HG03575 (cell line): ENCODE data around the gene ATP11A.
"Not testable (repeated sequence)": the region's sequence is repeated elsewhere in the genome, so short reads cannot be mapped to it uniquely, and the experiment has no call there.

ENCODE experiments used
- ATAC-seq: cut with Tn5 transposase; IDR thresholded peaks from one replicate; pipeline ENCODE4 v1.9.1; 2021; ENCODE audit not compliant: unreplicated experiment, insufficient number of reproducible peaks, low FRiP score; ENCODE audit errors: extremely low read depth

ATP11A gene

DNA sequence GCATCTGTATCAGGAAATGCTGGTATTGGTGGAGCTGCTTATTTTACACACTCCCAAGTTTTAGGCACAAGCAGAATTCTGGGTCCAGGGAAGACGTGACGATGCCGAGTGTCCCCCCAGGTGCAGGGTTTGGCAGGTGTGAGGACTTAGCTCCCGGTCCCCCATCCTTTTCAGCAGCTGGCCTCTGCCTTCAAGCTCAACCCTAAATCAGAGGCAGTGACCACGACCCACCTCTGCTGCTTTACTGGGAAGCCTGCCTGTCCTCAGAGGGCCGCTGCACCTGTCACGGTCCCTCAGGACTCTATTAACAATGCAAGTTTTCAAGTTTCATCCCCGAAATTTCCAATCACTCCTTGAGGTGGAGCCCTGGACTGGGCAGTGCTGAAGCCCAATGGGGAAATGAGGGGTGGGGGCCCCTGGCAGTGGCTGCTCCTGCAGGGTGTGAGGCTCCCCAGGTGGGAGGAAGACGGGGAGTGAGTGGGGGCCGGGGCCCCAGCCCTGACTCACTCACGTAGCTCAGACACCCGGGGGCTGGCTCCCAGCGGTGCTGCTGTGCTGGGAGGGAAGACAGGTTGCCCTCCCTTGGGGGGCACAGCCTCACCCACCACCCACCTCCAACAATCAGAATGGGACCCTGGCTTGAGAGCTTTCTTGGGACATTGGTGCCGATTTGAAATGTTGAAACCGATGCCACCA, 186.6 kb downstream of the ATP11A start:
- ATAC-seq, result no peak

DNA sequence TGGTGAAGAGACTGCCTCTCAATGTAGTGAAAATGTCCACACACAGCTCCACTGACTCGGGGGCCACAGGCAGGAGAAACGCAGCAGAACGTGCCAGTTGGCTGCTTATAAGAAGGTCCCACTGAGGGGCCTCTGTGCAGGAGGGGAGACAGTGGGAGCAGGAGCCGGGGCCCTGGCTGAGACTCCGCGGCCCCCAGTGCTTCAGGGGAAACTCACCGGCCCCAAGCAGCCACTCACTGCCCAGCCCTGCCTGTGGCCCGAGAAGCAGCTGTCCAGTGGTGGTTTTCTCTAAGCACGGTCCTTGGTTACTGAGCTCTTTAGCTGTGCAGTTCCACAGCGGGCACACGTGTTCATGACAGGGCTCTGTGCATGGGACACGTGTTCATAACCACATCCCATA, 187.2 kb downstream of the ATP11A start:
- no peak for ATAC-seq

DNA sequence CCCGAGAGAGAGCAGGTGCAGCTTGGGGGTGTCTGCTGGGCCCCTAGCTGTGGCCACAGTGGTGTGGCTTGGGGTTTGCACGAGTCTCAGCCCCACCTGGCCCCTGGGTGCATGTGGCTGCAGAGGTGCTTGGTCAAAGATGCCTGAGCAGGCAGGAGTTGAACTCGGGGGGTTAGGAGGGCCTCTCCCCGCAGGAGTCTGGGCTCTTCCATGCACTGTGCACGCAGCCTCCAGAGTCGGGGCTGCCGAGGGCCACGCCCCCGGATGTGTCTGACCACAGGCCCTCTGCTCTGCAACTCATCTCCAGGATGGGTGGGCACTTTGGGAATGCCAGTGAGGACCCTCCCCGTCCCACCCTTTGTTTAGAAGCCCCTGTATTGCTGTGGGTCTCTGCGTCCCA, 187.7 kb downstream of the ATP11A start:
- no peak for ATAC-seq

DNA sequence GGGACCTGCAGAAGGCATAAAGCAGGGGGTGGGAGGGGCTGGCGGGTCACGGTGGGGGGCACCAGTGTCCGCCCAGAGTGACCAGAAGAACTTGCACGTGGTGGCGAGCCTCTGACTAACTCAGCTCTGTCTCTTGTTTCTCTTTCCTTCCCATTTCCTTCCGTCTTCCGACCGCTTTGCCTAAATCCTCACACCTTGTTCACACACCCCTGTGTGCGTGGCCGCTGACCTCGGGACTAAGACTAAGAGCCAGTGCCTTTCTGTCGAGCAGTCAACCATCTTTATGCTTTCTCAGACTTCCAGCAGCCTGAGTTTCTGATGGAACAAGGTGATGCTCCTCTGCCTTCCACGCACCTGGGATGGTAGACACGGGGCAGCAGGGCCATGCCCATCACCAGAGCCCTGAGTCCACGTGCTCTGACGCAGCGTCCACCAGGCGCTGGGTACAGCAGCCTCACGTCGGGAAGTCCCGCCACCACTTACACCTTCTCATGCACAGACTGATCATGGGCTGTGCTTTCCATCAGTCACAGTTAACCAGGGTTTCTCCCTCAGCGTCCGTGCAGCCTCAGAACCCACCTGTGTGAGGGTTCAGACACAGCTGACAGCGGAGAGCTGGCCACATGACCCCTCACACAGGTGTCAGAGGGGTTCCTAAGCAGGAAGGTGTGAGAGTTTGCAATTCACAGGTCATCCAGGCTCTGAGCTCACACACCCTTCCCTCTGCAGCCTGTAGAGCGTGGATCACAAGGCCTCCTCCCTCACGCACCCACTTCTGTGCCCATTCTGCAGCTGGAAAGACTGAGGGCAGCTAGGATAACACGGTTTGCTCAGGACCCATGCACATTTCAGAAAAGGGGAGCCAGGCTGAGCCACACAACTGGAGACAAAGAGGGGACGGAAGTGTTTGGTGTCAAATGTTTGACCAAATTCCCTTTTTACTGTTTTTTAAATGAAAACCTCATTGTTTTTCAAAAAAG, 188.4 kb downstream of the ATP11A start:
- ATAC-seq, result no peak

GRCh38 chr13:112879283-112879833, 189.5 kb downstream of the ATP11A start:
- no peak for ATAC-seq

- no peak for ATAC-seq
Observed at GRCh38 chr13:112880221-112880641, 190.4 kb downstream of the ATP11A start.

DNA sequence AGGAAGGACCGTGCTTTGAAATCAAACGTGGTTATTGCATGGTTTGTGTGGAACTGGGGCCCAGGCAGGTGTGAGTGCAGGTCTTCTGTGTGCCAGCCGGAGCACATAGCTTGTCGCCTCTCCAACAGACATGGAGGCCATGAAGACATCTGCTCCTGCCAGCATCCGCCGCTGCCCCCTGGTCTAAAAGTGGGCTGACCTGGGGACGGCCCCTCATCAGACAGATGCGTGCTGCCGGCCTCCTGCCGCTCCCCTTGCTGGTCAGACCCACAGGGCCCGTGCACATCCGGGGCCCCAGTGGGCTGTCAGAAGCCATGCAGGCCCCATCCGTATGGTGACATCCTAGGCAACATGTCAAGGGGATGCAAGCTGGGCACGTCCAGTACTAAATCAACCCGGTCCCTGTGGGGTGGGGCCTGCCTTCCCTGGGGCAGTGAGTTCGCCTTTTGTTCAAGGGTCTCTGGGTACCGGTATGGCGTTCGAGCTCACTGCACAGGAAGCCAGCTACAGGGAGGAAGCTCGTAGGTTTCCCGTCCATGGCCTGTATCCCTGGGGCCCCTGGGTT, 191.2 kb downstream of the ATP11A start:
- ATAC-seq, result no peak

- no peak for ATAC-seq
Observed at GRCh38 chr13:112881656-112882554, 192.1 kb downstream of the ATP11A start.

- ATAC-seq, result no peak
Observed at GRCh38 chr13:112882555-112883024, 192.8 kb downstream of the ATP11A start.

DNA sequence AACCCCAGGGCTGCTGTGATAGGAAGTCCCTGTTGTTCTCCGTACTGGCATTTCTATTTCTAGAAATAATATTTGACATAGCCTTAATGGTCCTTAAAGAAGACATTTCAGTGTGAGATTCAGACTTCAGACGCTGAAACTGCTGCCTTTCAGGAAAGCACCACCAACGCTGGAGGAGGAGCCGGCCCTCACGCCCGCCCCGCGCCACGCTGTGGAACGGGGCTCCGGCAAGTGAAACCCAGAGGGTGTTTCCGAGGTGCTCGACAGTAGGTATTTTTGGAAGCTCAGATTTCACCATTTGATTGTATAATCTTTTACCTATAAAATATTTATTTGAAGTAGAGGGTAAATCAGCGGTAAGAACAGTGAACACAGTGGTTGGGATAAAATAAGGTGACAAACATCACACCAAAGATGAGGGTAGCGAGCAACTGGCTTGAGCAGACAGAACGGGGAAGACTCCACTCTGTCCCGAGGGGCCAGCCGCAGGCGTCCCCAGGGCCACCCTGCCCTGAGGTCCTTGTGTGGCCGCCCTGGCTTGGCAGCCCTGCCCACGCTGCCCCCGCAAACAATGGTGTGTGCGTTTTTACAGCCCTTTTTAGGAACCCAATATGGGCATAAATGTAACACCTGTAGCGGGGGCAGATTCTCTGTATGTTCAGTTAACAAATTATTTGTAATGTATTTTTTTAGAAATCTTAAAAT, 193.6 kb downstream of the ATP11A start:
- ATAC-seq, result no peak

DNA sequence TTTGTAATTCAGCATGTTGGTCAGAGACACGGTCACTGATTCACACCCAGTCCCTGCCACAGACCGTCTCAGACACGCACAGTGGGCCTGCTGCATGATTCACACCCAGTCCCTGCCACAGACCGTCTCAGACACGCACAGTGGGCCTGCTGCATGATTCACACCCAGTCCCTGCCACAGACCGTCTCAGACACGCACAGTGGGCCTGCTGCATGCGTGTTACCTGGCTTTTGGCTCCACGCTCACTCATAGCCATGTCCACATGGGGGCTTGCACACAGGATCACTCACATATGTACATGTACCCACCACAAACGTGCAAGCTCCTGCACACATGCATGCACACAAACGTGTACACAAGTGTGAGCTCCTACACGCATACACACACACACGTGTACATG, 194.9 kb downstream of the ATP11A start:
- ATAC-seq, result not testable (repeated sequence)

- no peak for ATAC-seq
Observed at GRCh38 chr13:112885242-112885781, 195.5 kb downstream of the ATP11A start.

- no peak for ATAC-seq
Observed at GRCh38 chr13:112885782-112886268, 196.0 kb downstream of the ATP11A start.

DNA sequence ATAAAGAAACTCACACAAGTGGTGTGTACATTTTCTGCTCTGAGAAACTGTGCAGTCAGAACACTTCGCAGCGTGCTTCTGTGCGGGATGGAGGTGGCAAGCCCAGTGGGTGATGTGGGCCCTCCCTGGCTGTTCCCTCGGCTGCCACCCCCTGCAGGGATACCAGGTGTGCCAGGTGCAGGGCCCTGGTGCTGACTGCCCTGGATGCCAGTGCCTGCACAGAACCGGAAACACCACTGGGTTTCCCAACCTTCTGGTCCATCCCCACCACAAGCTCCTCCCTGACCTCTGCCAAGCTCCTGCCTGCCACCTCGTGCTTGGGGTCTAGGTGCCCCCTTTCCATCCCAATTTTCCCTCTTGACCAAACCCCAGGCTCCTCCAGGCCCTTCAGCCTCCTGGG, 197.3 kb downstream of the ATP11A start:
- no peak for ATAC-seq

DNA sequence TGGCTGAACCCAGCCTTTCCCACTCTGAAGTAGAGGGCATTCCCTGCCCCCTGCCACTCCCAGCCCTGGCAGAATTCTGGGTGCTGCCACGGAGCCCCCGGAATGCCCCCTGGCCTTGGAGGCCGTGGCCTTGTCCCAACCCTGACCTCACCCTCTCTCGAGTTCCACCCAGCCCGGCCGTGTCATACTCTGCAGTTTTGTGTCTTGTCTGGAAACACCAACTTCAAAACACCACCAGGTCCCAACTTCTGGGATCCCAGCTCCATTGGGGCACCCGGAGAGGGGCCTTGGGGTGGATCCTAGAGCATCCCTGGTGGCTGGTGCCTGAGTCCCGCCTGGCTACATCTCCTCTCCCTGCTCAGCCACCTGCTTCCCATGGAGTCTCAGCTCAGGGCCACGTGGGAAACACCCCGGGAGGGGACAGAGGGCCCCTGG, 197.7 kb downstream of the ATP11A start:
- ATAC-seq, result no peak

DNA sequence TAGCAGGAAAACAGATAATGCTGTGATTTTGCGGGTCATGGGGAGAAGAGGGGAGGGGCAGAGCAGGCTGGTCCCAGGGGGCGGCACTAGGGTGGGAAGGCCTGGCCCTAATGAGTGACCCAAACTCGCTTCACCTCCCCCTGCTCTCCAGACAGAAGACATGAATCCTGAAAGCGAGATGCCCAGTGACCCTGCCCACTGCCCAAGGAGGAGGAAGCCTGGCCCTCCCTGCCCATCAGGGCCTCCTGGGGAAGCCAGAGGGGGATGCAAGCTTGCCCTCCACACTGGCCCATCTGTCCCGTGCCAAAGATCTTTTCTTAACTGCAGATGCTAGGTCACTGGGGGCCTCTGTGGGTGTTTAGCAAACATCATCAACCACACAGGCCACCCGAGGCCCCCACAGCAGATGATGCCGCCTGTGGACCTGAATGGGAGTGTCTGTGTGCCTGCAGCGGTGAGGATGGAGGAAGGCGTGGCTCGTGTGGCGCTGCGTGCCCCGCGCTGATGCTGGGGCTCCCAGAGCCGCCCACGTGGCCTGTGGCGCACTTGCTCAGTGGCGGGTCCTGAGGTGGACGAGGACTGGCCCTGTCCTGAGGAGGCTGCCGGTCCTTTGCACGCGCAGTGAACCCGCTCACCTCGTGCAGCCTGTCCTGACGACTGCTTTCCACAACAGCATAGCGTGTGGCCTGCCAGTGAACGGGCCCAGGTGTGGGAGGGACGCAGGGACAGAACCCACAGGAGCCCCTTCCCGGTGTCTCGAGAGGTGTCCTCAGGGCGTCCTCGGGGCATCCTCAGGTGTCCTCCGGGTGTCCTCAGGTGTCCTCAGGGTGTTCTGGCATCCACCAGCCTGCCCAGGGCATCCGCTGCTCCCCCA, 198.6 kb downstream of the ATP11A start:
- no peak for ATAC-seq
